NOMO-1 (cell line): ENCODE data around the gene PPP2R3A.

Experiments
- DNase-seq, 2 experiments: peaks; one replicate each; lab custom pipeline; 2025; ENCODE audit not compliant: unreplicated experiment in 2 of 2; lab: John Stamatoyannopoulos, UW

PPP2R3A gene

GRCh38 chr3:135970506-135971116, 5.1 kb downstream of the PPP2R3A start:
- DNase-seq: no peak

- no peak for DNase-seq
These were observed 8.3 kb downstream of the PPP2R3A start for GRCh38 chr3:135973841-135974240.

- DNase-seq: no peak
These were observed 9.5 kb downstream of the PPP2R3A start for GRCh38 chr3:135975053-135975452.

GRCh38 chr3:135975536-135975935, 10.0 kb downstream of the PPP2R3A start:
- no peak for DNase-seq

GRCh38 chr3:135980343-135980742, 14.8 kb downstream of the PPP2R3A start:
- DNase-seq: no peak

- DNase-seq: no peak
These were observed 16.3 kb downstream of the PPP2R3A start for GRCh38 chr3:135981701-135982403.

- DNase-seq: no peak
These were observed 16.9 kb downstream of the PPP2R3A start for GRCh38 chr3:135982404-135982761.

GRCh38 chr3:135982922-135983581, 17.5 kb downstream of the PPP2R3A start:
- no peak for DNase-seq

- peak in 1 of 2 experiments; percentile 19 for DNase-seq
These were observed 22.1 kb downstream of the PPP2R3A start for GRCh38 chr3:135987661-135988060.

- no peak for DNase-seq
These were observed 23.7 kb downstream of the PPP2R3A start for GRCh38 chr3:135989242-135989641.

- DNase-seq: no peak
These were observed 25.4 kb downstream of the PPP2R3A start for GRCh38 chr3:135990903-135991302.

- no peak for DNase-seq
These were observed 26.1 kb downstream of the PPP2R3A start for GRCh38 chr3:135991621-135992020.

GRCh38 chr3:135992072-135992471, 26.5 kb downstream of the PPP2R3A start:
- no peak for DNase-seq

GRCh38 chr3:135994708-135995337, 29.3 kb downstream of the PPP2R3A start:
- DNase-seq: no peak

- no peak for DNase-seq
These were observed 30.2 kb downstream of the PPP2R3A start for GRCh38 chr3:135995766-135996165.

- DNase-seq: no peak
These were observed 32.2 kb downstream of the PPP2R3A start for GRCh38 chr3:135997554-135998320.

- DNase-seq: no peak
These were observed 42.7 kb downstream of the PPP2R3A start for GRCh38 chr3:136008221-136008620.

GRCh38 chr3:136008732-136009470, 43.4 kb downstream of the PPP2R3A start:
- DNase-seq: no peak

GRCh38 chr3:136018876-136019275, 53.3 kb downstream of the PPP2R3A start:
- no peak for DNase-seq

- no peak for DNase-seq
These were observed 56.3 kb downstream of the PPP2R3A start for GRCh38 chr3:136021803-136022202.
